CD4-positive, alpha-beta T cell (primary cell): Measurements from ENCODE around the gene PARM1. TPM values are rescaled to one million over a fixed set of nuclear protein-coding genes. Genes with fewer than 3 reads are reported as not detected.

Source experiments
- ATAC-seq: fragments of 200-7000 bp; cut with Tn5 transposase; one replicate; pipeline ENCODE4 v1.10.0; 2022; ENCODE audit warnings: mild to moderate bottlenecking; ENCODE audit not compliant: poor library complexity
- CTCF ChIA-PET: fragments of 350-600 bp; sonication (Branson Sonifier 250); formaldehyde crosslinking; loops from one replicate; lab custom pipeline; 2021; ENCODE audit warnings: antibody characterized with exemption, inconsistent platforms; lab: Charles Lee
- POLR2A ChIA-PET: fragments of 350-600 bp; sonication (Branson Sonifier 250); formaldehyde crosslinking; loops from one replicate; lab custom pipeline; 2021; ENCODE audit warnings: antibody characterized with exemption, inconsistent platforms; lab: Charles Lee
- DNase-seq, 14 experiments: peaks; one replicate each; pipeline ENCODE4 v3.0.0-alpha.2; 2013 to 2020; ENCODE audit warnings: mixed read lengths in 2 of 14
- H3K27ac ChIP-seq, 2 donors: one replicate each; pipeline versions ENCODE4 v1.5.1 to v1.7.0; 2013; ENCODE audit warnings: low read length in 2 of 2, low read depth in 1 of 2, mild to moderate bottlenecking in 1 of 2
- H3K27me3 ChIP-seq, 2 experiments: 1 replicate in 1 of 2; 2 replicates in 1 of 2; pipeline versions ENCODE4 v1.6.1 to v1.7.0; 2013; ENCODE audit warnings: low read length in 2 of 2, control low read depth in 1 of 2, mild to moderate bottlenecking in 1 of 2, moderate library complexity in 1 of 2; ENCODE audit not compliant: insufficient read depth in 2 of 2, control insufficient read depth in 1 of 2
- H3K36me3 ChIP-seq: one replicate; pipeline ENCODE4 v1.6.1; 2013; ENCODE audit warnings: low read length, control low read depth; ENCODE audit not compliant: insufficient read depth
- H3K4me1 ChIP-seq: one replicate; pipeline ENCODE4 v1.6.1; 2013; ENCODE audit warnings: low read length, control low read depth; ENCODE audit not compliant: insufficient read depth
- H3K4me3 ChIP-seq: one replicate; pipeline ENCODE4 v1.5.1; 2013; ENCODE audit warnings: mild to moderate bottlenecking, low read length, moderate library complexity
- H3K9me3 ChIP-seq, 2 experiments: 1 replicate in 1 of 2; 2 replicates in 1 of 2; pipeline versions ENCODE4 v1.6.1 to v1.7.0; 2013; ENCODE audit warnings: low read length in 2 of 2, mild to moderate bottlenecking in 2 of 2, control low read depth in 1 of 2, moderate library complexity in 1 of 2; ENCODE audit not compliant: control insufficient read depth in 1 of 2, insufficient read depth in 1 of 2
- H3K27ac Mint-ChIP-seq: one replicate; pipeline ENCODE4 v1.8.0; 2020; ENCODE audit warnings: mixed read lengths
- H3K27me3 Mint-ChIP-seq: one replicate; pipeline ENCODE4 v1.8.0; 2021; ENCODE audit warnings: mixed read lengths
- H3K36me3 Mint-ChIP-seq: one replicate; pipeline ENCODE4 v1.8.0; 2021; ENCODE audit warnings: low read depth, mixed read lengths
- H3K4me1 Mint-ChIP-seq: one replicate; pipeline ENCODE4 v1.8.0; 2021; ENCODE audit warnings: low read depth, mixed read lengths
- H3K4me3 Mint-ChIP-seq: one replicate; pipeline ENCODE4 v1.8.0; 2020; ENCODE audit warnings: mild to moderate bottlenecking, mixed read lengths
- H3K9me3 Mint-ChIP-seq: one replicate; pipeline ENCODE4 v1.8.0; 2020; ENCODE audit warnings: mixed read lengths
- intact Hi-C, 2 experiments: fragments of 100-400 bp; cut with DNase I in 1 of 2; cut with micrococcal nuclease in 1 of 2; formaldehyde crosslinking; loops; one replicate each; pipeline versions ENCODE4 v1.15.1 to v1.9.0; 2023 to 2025; cut with DNase I, micrococcal nuclease
- total RNA-seq, 174 experiments: library from RNA in 2 of 174; stranded (reverse) in 2 of 174; gene quantifications; one replicate each; pipeline ENCODE4 v1.2.3 and lab custom pipeline; 2021 to 2026
- TF ChIP-seq, protein P1 (sequence below): fragments of 200-600 bp; IDR thresholded peaks from one replicate; pipeline ENCODE4 v1.8.0; 2022; ENCODE audit warnings: antibody characterized with exemption, mild to moderate bottlenecking

The PARM1 gene
- total RNA-seq, 2 experiments from 2014 or later: 0.05 to 0.06 TPM

DNA sequence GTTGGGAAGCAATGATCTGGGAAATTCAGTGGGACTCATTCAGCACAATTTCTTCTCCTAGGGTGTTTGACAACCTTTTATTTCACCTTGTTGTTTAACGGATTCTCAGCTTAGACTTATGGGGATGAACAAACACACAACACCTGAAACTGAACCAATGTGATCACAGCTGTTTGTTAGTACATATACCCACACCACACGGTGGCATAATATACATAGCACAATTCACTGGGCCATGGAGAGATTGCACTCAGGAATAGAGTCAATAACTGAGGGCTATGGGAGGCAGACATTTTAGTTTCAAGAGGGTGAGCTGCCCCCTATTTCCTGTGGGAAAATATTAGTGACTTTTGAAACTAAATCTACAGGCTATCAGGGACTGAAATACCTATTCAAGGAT, 148.0 kb downstream of the PARM1 start:
- no peak overlapping the region for H3K4me3 Mint-ChIP-seq
- Histone ChIP-seq H3K4me3 (no peak overlapping the region), H3K4me1 (no peaks in the 10 kb centered on the region), H3K27ac (no peak overlapping the region), H3K36me3 (no peaks in the 10 kb centered on the region), H3K27me3 (peaks cover 0 to 4% of the 10 kb centered on the region in 2 experiments), H3K9me3 (peaks cover 0 to 9% of the 10 kb centered on the region in 2 experiments)
- no peak for DNase-seq
- no peaks in the 10 kb centered on the region for H3K9me3 Mint-ChIP-seq
- intact Hi-C loops: no loop called here
- no peak overlapping the region for H3K27ac Mint-ChIP-seq
- TF ChIP-seq, protein P1, sequence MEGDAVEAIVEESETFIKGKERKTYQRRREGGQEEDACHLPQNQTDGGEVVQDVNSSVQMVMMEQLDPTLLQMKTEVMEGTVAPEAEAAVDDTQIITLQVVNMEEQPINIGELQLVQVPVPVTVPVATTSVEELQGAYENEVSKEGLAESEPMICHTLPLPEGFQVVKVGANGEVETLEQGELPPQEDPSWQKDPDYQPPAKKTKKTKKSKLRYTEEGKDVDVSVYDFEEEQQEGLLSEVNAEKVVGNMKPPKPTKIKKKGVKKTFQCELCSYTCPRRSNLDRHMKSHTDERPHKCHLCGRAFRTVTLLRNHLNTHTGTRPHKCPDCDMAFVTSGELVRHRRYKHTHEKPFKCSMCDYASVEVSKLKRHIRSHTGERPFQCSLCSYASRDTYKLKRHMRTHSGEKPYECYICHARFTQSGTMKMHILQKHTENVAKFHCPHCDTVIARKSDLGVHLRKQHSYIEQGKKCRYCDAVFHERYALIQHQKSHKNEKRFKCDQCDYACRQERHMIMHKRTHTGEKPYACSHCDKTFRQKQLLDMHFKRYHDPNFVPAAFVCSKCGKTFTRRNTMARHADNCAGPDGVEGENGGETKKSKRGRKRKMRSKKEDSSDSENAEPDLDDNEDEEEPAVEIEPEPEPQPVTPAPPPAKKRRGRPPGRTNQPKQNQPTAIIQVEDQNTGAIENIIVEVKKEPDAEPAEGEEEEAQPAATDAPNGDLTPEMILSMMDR: no peak
- no peaks in the 10 kb centered on the region for H3K36me3 Mint-ChIP-seq
- ChIA-PET POLR2A (no interaction called here), CTCF (no interaction called here)
- H3K27me3 Mint-ChIP-seq: peaks cover 3% of the 10 kb centered on the region
- no peak for ATAC-seq
- no peaks in the 10 kb centered on the region for H3K4me1 Mint-ChIP-seq

DNA sequence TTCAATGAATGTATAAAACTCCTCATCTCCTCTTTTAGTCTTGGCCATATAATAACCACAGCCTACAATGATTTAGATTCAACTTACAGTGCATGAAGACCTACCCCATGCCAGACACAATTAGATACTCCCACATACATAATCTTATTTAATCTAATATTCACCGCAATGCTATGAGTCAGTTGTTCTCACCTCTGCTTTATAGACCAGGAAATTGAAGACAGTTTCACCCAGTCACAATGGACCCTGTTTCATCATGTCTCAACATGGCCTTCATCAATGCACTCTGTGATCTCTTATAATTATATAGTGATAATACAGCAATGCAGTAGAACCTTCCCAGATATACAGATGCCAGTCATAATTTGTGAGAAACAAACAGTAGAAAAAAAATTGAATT, 148.6 kb downstream of the PARM1 start:
- peaks cover 0 to 4% of the 10 kb centered on the region in 2 experiments for H3K27me3 ChIP-seq
- CTCF ChIA-PET: no interaction called here
- no peaks in the 10 kb centered on the region for H3K4me1 Mint-ChIP-seq
- TF ChIP-seq, protein P1: no peak
- peaks cover 0 to 9% of the 10 kb centered on the region in 2 experiments for H3K9me3 ChIP-seq
- no peaks in the 10 kb centered on the region for H3K4me1 ChIP-seq
- H3K36me3 ChIP-seq: no peaks in the 10 kb centered on the region
- POLR2A ChIA-PET: no interaction called here
- intact Hi-C loops: no loop called here
- peaks cover 3% of the 10 kb centered on the region for H3K27me3 Mint-ChIP-seq
- no peaks in the 10 kb centered on the region for H3K9me3 Mint-ChIP-seq
- H3K27ac Mint-ChIP-seq: no peak overlapping the region
- H3K4me3 Mint-ChIP-seq: no peak overlapping the region
- H3K27ac ChIP-seq: no peak overlapping the region
- DNase-seq (no peak), ATAC-seq (no peak)
- H3K4me3 ChIP-seq: no peak overlapping the region
- no peaks in the 10 kb centered on the region for H3K36me3 Mint-ChIP-seq

DNA sequence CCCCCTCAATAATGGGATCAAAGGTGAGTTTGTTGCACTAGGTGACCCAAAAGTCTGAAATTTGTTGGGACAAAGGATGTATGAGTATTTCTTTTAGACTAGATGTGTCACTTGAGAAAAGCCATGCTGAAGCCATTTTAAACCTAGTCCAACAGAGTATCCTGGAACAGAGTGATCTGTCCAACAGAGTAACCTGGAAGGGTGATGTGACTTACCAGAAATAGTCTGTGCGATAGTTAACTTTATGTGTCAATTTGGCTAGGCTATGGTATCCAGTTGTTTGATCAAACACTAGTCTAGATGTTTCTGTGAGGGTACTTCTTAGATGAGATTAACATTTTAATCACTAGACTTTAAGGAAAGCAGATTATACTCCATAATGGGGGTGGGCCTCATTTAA, 154.5 kb downstream of the PARM1 start:
- CTCF ChIA-PET: no interaction called here
- Histone ChIP-seq H3K4me3 (no peak overlapping the region), H3K36me3 (no peaks in the 10 kb centered on the region), H3K4me1 (no peaks in the 10 kb centered on the region), H3K9me3 (no peaks in the 10 kb centered on the region), H3K27ac (no peak overlapping the region), H3K27me3 (peaks cover 0 to 4% of the 10 kb centered on the region in 2 experiments)
- no peak for DNase-seq
- Mint-ChIP-seq H3K27me3 (no peaks in the 10 kb centered on the region), H3K4me1 (no peaks in the 10 kb centered on the region), H3K9me3 (peaks cover 9% of the 10 kb centered on the region), H3K4me3 (no peak overlapping the region), H3K27ac (no peak overlapping the region), H3K36me3 (no peaks in the 10 kb centered on the region)
- intact Hi-C loops: no loop called here
- TF ChIP-seq, protein P1: no peak
- POLR2A ChIA-PET: no interaction called here
- ATAC-seq: no peak
